Mucosa of descending colon (tissue), 3 donors: ENCODE measurements around the gene C17orf107. TPM values are rescaled to one million over a fixed set of nuclear protein-coding genes. Genes with fewer than 3 reads are reported as not detected.

Experiments used
- ATAC-seq: fragments of 200-7000 bp; cut with Tn5 transposase; one replicate; pipeline ENCODE4 v1.9.1; 2020; ENCODE audit warnings: mild to moderate bottlenecking, moderate library complexity
- DNase-seq, 3 donors: peaks; one replicate each; pipeline ENCODE4 v3.0.0-alpha.2; 2020
- H3K36me3 ChIP-seq: fragments of 200-600 bp; one replicate; pipeline ENCODE4 v1.8.0; 2021; ENCODE audit warnings: low read depth, mild to moderate bottlenecking
- H3K4me1 ChIP-seq: fragments of 200-600 bp; one replicate; pipeline ENCODE4 v1.8.0; 2021; ENCODE audit warnings: low read depth, mild to moderate bottlenecking
- H3K4me3 ChIP-seq: fragments of 200-600 bp; one replicate; pipeline ENCODE4 v1.8.0; 2021; ENCODE audit warnings: mild to moderate bottlenecking
- H3K9me3 ChIP-seq: fragments of 200-600 bp; one replicate; pipeline ENCODE4 v1.8.0; 2021; ENCODE audit warnings: mild to moderate bottlenecking
- intact Hi-C, 2 donors: fragments of 100-400 bp; cut with DNase I in 1 of 2; cut with micrococcal nuclease in 1 of 2; formaldehyde crosslinking; loops; one replicate each; pipeline versions ENCODE4 v1.11.0 to v1.11.1; 2022; cut with DNase I, micrococcal nuclease
- total RNA-seq, 3 donors: library from RNA; stranded (reverse); fragmentation: NEBNext Ultra II Directional in 2 of 3; extraction: Animal tissue kit (Norgen Biotek cat#: 25700) in 2 of 3; gene quantifications; one replicate each; pipeline versions ENCODE4 v1.2.1 to v1.2.4, GENCODE V29; 2021 to 2023
- TF ChIP-seq, protein P1 (sequence below): fragments of 200-600 bp; IDR thresholded peaks from one replicate; pipeline ENCODE4 v1.8.0; 2022; ENCODE audit warnings: antibody characterized with exemption, mild to moderate bottlenecking
- donor health status: DM: no; HTN: no; CAD: no; lungs with moderate emphysema.
- donor health status: DM: no; HTN: no; CAD: no.
- donor health status: DM: no; HTN: yes; CAD: no.

C17orf107 gene
- total RNA-seq, 3 donors from 2014 or later = 0.52 to 2.6 (median 0.80) TPM

- TF ChIP-seq, protein P1, sequence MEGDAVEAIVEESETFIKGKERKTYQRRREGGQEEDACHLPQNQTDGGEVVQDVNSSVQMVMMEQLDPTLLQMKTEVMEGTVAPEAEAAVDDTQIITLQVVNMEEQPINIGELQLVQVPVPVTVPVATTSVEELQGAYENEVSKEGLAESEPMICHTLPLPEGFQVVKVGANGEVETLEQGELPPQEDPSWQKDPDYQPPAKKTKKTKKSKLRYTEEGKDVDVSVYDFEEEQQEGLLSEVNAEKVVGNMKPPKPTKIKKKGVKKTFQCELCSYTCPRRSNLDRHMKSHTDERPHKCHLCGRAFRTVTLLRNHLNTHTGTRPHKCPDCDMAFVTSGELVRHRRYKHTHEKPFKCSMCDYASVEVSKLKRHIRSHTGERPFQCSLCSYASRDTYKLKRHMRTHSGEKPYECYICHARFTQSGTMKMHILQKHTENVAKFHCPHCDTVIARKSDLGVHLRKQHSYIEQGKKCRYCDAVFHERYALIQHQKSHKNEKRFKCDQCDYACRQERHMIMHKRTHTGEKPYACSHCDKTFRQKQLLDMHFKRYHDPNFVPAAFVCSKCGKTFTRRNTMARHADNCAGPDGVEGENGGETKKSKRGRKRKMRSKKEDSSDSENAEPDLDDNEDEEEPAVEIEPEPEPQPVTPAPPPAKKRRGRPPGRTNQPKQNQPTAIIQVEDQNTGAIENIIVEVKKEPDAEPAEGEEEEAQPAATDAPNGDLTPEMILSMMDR = no peak
- Histone ChIP-seq H3K4me3 (no peak overlapping the region), H3K4me1 (peaks cover 18% of the 10 kb centered on the region), H3K36me3 (no peaks in the 10 kb centered on the region), H3K9me3 (no peaks in the 10 kb centered on the region)
- ATAC-seq (no peak), DNase-seq (no peak)
- intact Hi-C loops = no loop called here
Measured at GRCh38 chr17:4951486-4951885, 52.1 kb downstream of the C17orf107 start.

Other genes starting within 250 kb of the C17orf107 start
- 10 to 100 TPM; 30.1 to 51.2 (median 35.6) TPM for gene PELP1, start 195.4 kb upstream of the C17orf107 start, total RNA-seq
- 10 to 100 TPM; 29.7 to 56.5 (median 49.9) TPM for gene ARRB2, start 188.9 kb upstream of the C17orf107 start, total RNA-seq
- 10 to 100 TPM; 21.4 to 28.3 (median 22.2) TPM for gene MED11, start 168.1 kb upstream of the C17orf107 start, total RNA-seq
- 1 to 10 TPM; 1.2 to 1.4 (median 1.3) TPM for gene ZMYND15, start 159.7 kb upstream of the C17orf107 start, total RNA-seq
- gene CXCL16, start 159.6 kb upstream of the C17orf107 start, total RNA-seq = 10 to 100 TPM; 20.3 to 41.9 (median 30.2) TPM
- gene TM4SF5, start 127.7 kb upstream of the C17orf107 start, total RNA-seq = 10 to 100 TPM in 2 of 3 donors, 1 to 10 TPM in 1; 5.0 to 20.7 (median 12.5) TPM
- 1 to 10 TPM in 2 of 3 donors, under 1 TPM in 1; 0.67 to 2.3 (median 2.1) TPM for gene VMO1, start 113.2 kb upstream of the C17orf107 start, total RNA-seq
- gene GLTPD2, start 110.6 kb upstream of the C17orf107 start, total RNA-seq = not detected
- gene PSMB6, start 103.4 kb upstream of the C17orf107 start, total RNA-seq = 100 to 1,000 TPM in 2 of 3 donors, 10 to 100 TPM in 1; 71.5 to 122 (median 109) TPM
- 10 to 100 TPM; 24.4 to 29.8 (median 29.2) TPM for gene PLD2, start 92.4 kb upstream of the C17orf107 start, total RNA-seq
- 100 to 1,000 TPM; 140 to 227 (median 170) TPM for gene MINK1, start 66.2 kb upstream of the C17orf107 start, total RNA-seq
- 1 to 10 TPM in 1 of 3 donors, under 1 TPM in 1, not detected in 1; 0.24 to 1.3 TPM for gene CHRNE, start 3.6 kb downstream of the C17orf107 start, total RNA-seq
- not detected for gene GP1BA, start 32.7 kb downstream of the C17orf107 start, total RNA-seq
- 10 to 100 TPM; 68.4 to 87.2 (median 72.8) TPM for gene SLC25A11, start 40.5 kb downstream of the C17orf107 start, total RNA-seq
- gene RNF167, start 40.7 kb downstream of the C17orf107 start, total RNA-seq = 100 to 1,000 TPM in 2 of 3 donors, 10 to 100 TPM in 1; 90.8 to 118 (median 114) TPM
- 100 to 1,000 TPM; 605 to 825 (median 723) TPM for gene PFN1, start 49.0 kb downstream of the C17orf107 start, total RNA-seq
- 10 to 100 TPM in 2 of 3 donors, 1 to 10 TPM in 1; 8.6 to 12.4 (median 10.1) TPM for gene ENO3, start 51.6 kb downstream of the C17orf107 start, total RNA-seq
- 10 to 100 TPM; 41.3 to 54.0 (median 51.7) TPM for gene SPAG7, start 68.3 kb downstream of the C17orf107 start, total RNA-seq
- 10 to 100 TPM; 56.6 to 71.7 (median 57.1) TPM for gene CAMTA2, start 88.1 kb downstream of the C17orf107 start, total RNA-seq
- 1 to 10 TPM; 1.8 to 4.5 (median 3.5) TPM for gene INCA1, start 98.0 kb downstream of the C17orf107 start, total RNA-seq
- 100 to 1,000 TPM; 219 to 286 (median 273) TPM for gene KIF1C, start 98.4 kb downstream of the C17orf107 start, total RNA-seq
- 1 to 10 TPM; 3.0 to 5.3 (median 3.6) TPM for gene SLC52A1, start 135.9 kb downstream of the C17orf107 start, total RNA-seq
- 10 to 100 TPM in 2 of 3 donors, 1 to 10 TPM in 1; 8.0 to 11.2 (median 10.8) TPM for gene ZFP3, start 178.9 kb downstream of the C17orf107 start, total RNA-seq
- gene ZNF232, start 212.3 kb downstream of the C17orf107 start, total RNA-seq = 10 to 100 TPM in 1 of 3 donors, 1 to 10 TPM in 2; 8.2 to 12.1 (median 8.4) TPM
- under 1 TPM in 2 of 3 donors, not detected in 1; 0.09 to 0.10 TPM for gene USP6, start 216.5 kb downstream of the C17orf107 start, total RNA-seq